Measurements from ENCODE around the gene ZNF574. TPM values are rescaled to one million over a fixed set of nuclear protein-coding genes. Genes with fewer than 3 reads are reported as not detected.

Gene ZNF574
- total and polyA plus RNA-seq, 12 donors = 3.4 to 11.1 (median 8.0) TPM

DNA sequence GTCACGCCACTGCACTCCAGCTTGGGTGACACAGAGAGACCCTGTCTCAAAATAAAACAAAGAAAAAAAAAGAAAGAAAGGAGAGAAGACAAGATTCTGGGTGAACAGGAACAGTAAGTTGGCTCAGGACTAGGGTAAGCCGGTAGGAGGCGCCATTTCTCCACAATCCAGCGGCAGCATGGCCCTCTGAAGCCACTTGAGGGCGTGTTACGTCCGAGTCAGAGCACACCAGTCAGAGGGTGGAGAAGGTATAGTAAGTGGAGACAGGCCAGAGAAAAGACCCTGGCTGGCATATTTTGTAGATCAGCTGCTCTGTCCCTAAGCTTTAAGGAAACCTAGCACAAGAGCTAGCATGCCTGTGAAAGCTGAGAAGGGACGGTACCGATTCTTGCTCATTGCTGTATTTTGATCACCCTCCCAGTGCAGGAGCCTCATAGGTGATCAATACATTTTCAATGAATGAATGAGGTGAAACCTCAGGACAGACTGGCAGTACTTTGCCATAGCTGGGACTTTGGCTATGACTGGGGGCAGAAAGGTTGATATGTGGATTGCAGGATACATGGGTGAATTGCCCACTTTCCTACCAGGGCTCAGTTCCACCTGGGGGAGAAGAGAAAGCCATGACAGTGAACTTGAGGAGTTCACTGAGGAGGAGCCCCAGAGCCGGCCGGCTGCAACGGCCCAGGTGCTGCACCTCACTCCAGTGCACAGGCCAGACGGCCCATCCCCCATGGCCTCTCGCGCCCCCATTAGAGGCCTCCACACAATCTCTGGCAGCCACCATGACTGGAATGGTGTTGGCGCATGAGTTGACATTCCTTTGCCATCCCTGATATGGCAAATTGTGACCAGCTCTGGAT lies 32.8 kb downstream of the ZNF574 start:
- Histone ChIP-seq H3K27me3 (peaks cover 0 to 26% (median 6%) of the 10 kb centered on the region in 7 donors), H3K9me3 (no peaks in the 10 kb centered on the region), H3K27ac (no peak overlapping the region), H3K4me3 (no peak overlapping the region), H3K4me1 (peaks cover 0 to 32% (median 10%) of the 10 kb centered on the region in 9 donors), H3K36me3 (peaks cover 0 to 3% (median 0%) of the 10 kb centered on the region in 9 donors)
- ATAC-seq (peak; percentile 61 to 86 (median 81)), DNase-seq (peak; percentile 68 to 72)
- TF ChIP-seq, protein P1, sequence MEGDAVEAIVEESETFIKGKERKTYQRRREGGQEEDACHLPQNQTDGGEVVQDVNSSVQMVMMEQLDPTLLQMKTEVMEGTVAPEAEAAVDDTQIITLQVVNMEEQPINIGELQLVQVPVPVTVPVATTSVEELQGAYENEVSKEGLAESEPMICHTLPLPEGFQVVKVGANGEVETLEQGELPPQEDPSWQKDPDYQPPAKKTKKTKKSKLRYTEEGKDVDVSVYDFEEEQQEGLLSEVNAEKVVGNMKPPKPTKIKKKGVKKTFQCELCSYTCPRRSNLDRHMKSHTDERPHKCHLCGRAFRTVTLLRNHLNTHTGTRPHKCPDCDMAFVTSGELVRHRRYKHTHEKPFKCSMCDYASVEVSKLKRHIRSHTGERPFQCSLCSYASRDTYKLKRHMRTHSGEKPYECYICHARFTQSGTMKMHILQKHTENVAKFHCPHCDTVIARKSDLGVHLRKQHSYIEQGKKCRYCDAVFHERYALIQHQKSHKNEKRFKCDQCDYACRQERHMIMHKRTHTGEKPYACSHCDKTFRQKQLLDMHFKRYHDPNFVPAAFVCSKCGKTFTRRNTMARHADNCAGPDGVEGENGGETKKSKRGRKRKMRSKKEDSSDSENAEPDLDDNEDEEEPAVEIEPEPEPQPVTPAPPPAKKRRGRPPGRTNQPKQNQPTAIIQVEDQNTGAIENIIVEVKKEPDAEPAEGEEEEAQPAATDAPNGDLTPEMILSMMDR (IDR thresholded peaks at IDR 0.05) = peak; percentile 71 to 100 (median 90)
- WGBS, 2 donors = 20 to 25% methylated on average over 16 of the region's 16 CpGs
- intact Hi-C loops (cut with DNase I) = loop anchor here in 3 of 10 donors (2.0 to 5.0 kb wide), 2 partner anchors 74 to 76 kb away; no protein-coding TSS in a partner anchor

DNA sequence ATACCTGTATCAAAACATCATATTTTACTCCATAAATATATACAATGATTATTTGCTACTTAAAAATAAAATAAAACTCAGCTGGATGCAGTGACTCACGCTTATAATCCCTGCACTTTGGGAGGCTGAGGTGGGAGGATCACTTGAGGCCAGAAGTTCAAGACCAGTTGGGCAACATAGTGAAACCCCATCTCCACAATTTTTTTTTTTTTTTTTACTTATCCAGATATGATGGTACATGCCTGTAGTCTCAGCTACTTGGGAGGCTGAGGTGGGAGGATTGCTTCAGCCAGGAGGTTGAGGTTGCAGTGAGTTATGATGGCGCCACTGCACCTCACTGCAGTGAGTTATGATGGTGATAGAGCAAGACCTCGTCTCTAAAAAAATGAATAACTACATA lies 33.9 kb downstream of the ZNF574 start:
- no peaks in the 10 kb centered on the region for H3K9me3 ChIP-seq
- peaks cover 2 to 41% (median 18%) of the 10 kb centered on the region in 9 donors for H3K4me1 ChIP-seq
- peaks cover 0 to 21% (median 6%) of the 10 kb centered on the region in 7 donors for H3K27me3 ChIP-seq
- H3K4me3 ChIP-seq = no peak overlapping the region
- ATAC-seq (no peak), DNase-seq (no peak)
- H3K36me3 ChIP-seq = no peaks in the 10 kb centered on the region
- H3K27ac ChIP-seq = no peak overlapping the region
- 83 to 91% methylated on average over 3 of the region's 3 CpGs for WGBS, 2 donors
- intact Hi-C loops (cut with DNase I) = loop anchor here in 4 of 10 donors (2.0 to 5.0 kb wide), 2 partner anchors 72 to 75 kb away; no protein-coding TSS in a partner anchor
- TF ChIP-seq, protein P1 (IDR thresholded peaks at IDR 0.05) = no peak

DNA sequence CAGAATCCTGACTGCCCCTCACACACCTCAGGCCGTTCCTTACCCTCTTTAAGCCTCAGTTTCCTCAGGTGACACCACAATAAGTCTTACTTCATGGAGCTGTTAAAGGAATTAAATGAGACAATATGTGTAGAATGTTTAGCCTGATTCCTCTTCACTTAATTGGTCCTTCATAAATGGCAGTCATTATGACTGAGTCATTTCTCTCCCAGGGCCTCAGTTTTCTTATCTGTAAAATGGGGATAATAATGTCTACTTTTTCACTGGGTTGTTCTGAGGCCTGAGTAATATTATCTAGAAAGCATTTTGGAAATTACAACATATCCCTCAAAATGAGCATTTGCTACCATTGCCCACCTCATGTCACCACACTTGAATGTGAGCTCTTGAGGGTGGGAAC lies 34.7 kb downstream of the ZNF574 start:
- TF ChIP-seq, protein P1 (IDR thresholded peaks at IDR 0.05) = no peak

DNA sequence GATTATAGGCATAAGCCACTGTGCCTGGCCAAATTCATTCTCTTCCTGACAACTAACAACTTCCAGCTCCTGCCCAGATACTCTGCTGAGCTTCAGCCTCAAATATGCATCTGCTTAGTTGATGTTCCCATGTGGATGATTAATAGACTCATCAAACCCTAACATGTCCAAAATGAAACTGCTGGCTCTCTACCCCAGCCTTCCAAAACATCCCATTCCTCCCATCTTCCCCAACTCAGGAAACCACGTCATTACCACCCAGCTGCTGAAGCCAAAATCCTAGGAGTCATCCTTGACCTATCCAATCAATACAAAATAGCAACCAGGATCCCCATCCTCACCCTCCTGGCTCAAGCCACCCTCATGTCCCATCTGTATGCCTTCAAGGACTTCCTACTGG lies 35.4 kb downstream of the ZNF574 start:
- TF ChIP-seq, protein P1 (IDR thresholded peaks at IDR 0.05) = no peak
- no peaks in the 10 kb centered on the region for H3K9me3 ChIP-seq
- peaks cover 2 to 41% (median 18%) of the 10 kb centered on the region in 9 donors for H3K4me1 ChIP-seq
- ATAC-seq (no peak), DNase-seq (no peak)
- no peak overlapping the region for H3K4me3 ChIP-seq
- H3K27me3 ChIP-seq = peaks cover 0 to 8% (median 2%) of the 10 kb centered on the region in 7 donors
- WGBS, 2 donors = 61 to 74% methylated on average over 1 of the region's 1 CpG
- intact Hi-C loops (cut with DNase I) = loop anchor here in 1 of 10 donors (5.0 kb wide), 1 partner anchor 71 kb away; no protein-coding TSS in a partner anchor
- peaks cover 0 to 10% (median 0%) of the 10 kb centered on the region in 9 donors for H3K36me3 ChIP-seq
- peak overlapping the region in 1 of 10 donors; percentile 79 for H3K27ac ChIP-seq

More for the DNA sequence above, 34.7 kb downstream of the ZNF574 start:
- peaks cover 2 to 41% (median 18%) of the 10 kb centered on the region in 9 donors for H3K4me1 ChIP-seq
- H3K36me3 ChIP-seq = peaks cover 0 to 3% (median 0%) of the 10 kb centered on the region in 9 donors
- peaks cover 0 to 15% (median 6%) of the 10 kb centered on the region in 7 donors for H3K27me3 ChIP-seq
- intact Hi-C loops (cut with DNase I) = loop anchor here in 1 of 10 donors (5.0 kb wide), 1 partner anchor 72 kb away; no protein-coding TSS in a partner anchor
- peak overlapping the region in 1 of 10 donors; percentile 26 for H3K27ac ChIP-seq
- DNase-seq = no peak
- ATAC-seq = no peak
- H3K4me3 ChIP-seq = no peak overlapping the region
- H3K9me3 ChIP-seq = no peaks in the 10 kb centered on the region
- WGBS, 2 donors = 67 to 72% methylated on average over 1 of the region's 1 CpG

All from heart right ventricle (tissue), 16 donors.